ENCODE data around the gene SPOCK3. TPM values are rescaled to one million over a fixed set of nuclear protein-coding genes. Genes with fewer than 3 reads are reported as not detected.

The SPOCK3 gene
- total RNA-seq, 1 donor = not detected

DNA sequence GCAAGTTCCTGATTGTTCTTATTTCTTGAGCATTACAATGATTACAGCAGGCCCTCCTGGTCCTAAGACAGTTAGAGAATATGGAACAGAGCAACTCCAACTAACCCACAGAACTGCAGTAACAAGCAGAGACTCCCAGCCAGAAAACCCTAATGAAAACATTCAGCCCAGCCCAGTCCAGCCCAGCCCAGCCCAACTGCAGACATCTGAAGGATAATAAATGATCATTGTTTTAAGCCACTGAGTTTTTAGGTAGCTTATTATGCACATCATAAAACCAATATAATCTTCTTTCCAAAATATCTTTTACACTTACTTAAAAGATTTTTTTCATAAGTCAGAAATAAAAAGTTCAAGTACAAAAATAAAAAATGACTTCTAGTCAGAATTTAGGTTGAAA is 51.3 kb downstream of the SPOCK3 start:
- no peak for TF ChIP-seq CTCF (IDR thresholded peaks at IDR 0.05; ENCODE audit: insufficient read depth, low read depth, low read length)

DNA sequence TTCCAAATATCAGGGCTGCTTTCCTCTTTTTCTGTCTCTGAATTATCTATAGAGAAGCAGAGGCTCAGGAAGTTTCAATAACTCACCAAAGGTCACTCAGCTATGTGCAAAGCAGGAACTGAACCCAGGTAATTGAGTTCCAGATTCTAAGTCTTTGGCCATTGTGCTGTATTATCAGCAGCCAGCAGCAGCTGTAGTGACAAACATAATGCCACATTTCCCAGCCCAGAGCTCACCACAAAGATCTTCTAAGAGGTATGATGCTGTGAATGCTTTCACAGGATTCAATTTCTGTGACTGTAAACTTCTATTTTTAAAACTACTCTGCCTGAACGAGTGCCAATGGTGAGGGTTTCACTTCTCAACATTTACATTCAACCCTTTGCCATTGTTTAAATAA is 56.4 kb downstream of the SPOCK3 start:
- H3K4me3 ChIP-seq (ENCODE audit: low read depth, low read length) = no peak overlapping the region
- TF ChIP-seq CTCF (IDR thresholded peaks at IDR 0.05; ENCODE audit: insufficient read depth, low read depth, low read length) = no peak
- DNase-seq (ENCODE audit: low read depth) = no peak

More for the DNA sequence above, 51.3 kb downstream of the SPOCK3 start:
- DNase-seq (ENCODE audit: low read depth) = no peak
- no peak overlapping the region for H3K4me3 ChIP-seq (ENCODE audit: low read depth, low read length)

- no peak for DNase-seq (ENCODE audit: low read depth)
- no peak for TF ChIP-seq CTCF (IDR thresholded peaks at IDR 0.05; ENCODE audit: insufficient read depth, low read depth, low read length)
- no peak overlapping the region for H3K4me3 ChIP-seq (ENCODE audit: low read depth, low read length)
Observed at GRCh38 chr4:167176723-167177367, 57.4 kb downstream of the SPOCK3 start.

- DNase-seq (ENCODE audit: low read depth) = no peak
- H3K4me3 ChIP-seq (ENCODE audit: low read depth, low read length) = no peak overlapping the region
- TF ChIP-seq CTCF (IDR thresholded peaks at IDR 0.05; ENCODE audit: insufficient read depth, low read depth, low read length) = no peak
Observed at GRCh38 chr4:167171928-167172327, 62.4 kb downstream of the SPOCK3 start.

- TF ChIP-seq CTCF (IDR thresholded peaks at IDR 0.05; ENCODE audit: insufficient read depth, low read depth, low read length) = no peak
- no peak overlapping the region for H3K4me3 ChIP-seq (ENCODE audit: low read depth, low read length)
- no peak for DNase-seq (ENCODE audit: low read depth)
Observed at GRCh38 chr4:167168611-167169010, 65.7 kb downstream of the SPOCK3 start.

GRCh38 chr4:167150587-167150986 is 83.7 kb downstream of the SPOCK3 start:
- no peak overlapping the region for H3K4me3 ChIP-seq (ENCODE audit: low read depth, low read length)
- no peak for DNase-seq (ENCODE audit: low read depth)
- no peak for TF ChIP-seq CTCF (IDR thresholded peaks at IDR 0.05; ENCODE audit: insufficient read depth, low read depth, low read length)

DNA sequence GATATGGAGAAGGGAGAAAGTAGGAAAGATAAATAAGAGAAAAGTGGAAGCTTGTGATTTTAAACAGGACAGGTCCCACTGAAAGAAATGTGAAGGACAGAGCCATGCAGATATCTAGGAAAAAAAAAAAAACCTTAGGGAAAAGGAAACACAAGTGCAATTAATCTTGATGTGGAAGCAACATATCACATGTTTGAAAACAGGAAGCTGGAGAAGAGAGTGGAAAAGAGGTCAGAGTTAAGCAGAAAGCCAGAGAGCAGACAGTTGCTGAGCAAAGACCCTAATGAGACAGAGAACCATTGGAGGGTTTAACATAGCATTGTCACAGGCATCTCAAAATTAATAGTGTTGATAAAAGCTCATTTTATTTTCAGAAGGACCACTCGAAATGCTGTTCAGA is 89.7 kb downstream of the SPOCK3 start:
- H3K4me3 ChIP-seq (ENCODE audit: low read depth, low read length) = no peak overlapping the region
- TF ChIP-seq CTCF (IDR thresholded peaks at IDR 0.05; ENCODE audit: insufficient read depth, low read depth, low read length) = no peak
- no peak for DNase-seq (ENCODE audit: low read depth)
